HepG2 (cell line): ENCODE data around the gene C19orf38. TPM values are rescaled to one million over a fixed set of nuclear protein-coding genes. Genes with fewer than 3 reads are reported as not detected.
A peak's percentile ranks its signal among the peaks of the same experiment; 100 is the strongest.

Source experiments
- CC2D1A ChIP-seq: sonication (generic); formaldehyde crosslinking; IDR thresholded peaks from 2 replicates; pipeline ENCODE4 v1.8.1; 2023; ENCODE audit warnings: mild to moderate bottlenecking, missing genetic modification reagents
- HCFC1 ChIP-seq: fragments of 150-350 bp; IDR thresholded peaks from 2 replicates; pipeline ENCODE4 v1.6.1; 2014; ENCODE audit warnings: low read depth, low read length
- IRF2 ChIP-seq: IDR thresholded peaks from 2 replicates; pipeline ENCODE4 v1.6.1; 2018; ENCODE audit warnings: missing genetic modification reagents, missing compliant biosample characterization
- KAT8 ChIP-seq: IDR thresholded peaks from 2 replicates; pipeline ENCODE4 v1.6.1; 2016; ENCODE audit warnings: missing genetic modification reagents, missing compliant biosample characterization
- KIAA2018 ChIP-seq: sonication (generic); formaldehyde crosslinking; IDR thresholded peaks from 2 replicates; pipeline ENCODE4 v1.5.0; 2020; ENCODE audit warnings: mild to moderate bottlenecking, missing genetic modification reagents, borderline replicate concordance
- NFE2 ChIP-seq: sonication (generic); formaldehyde crosslinking; IDR thresholded peaks from 2 replicates; pipeline ENCODE4 v1.4.0; 2020; ENCODE audit warnings: missing genetic modification reagents
- NONO ChIP-seq, 2 experiments: fragments of 450-650 bp in 1 of 2; sonication (generic) in 1 of 2; formaldehyde crosslinking in 1 of 2; IDR thresholded peaks in 1 of 2; conservative IDR thresholded peaks in 1 of 2; 2 replicates each; pipeline versions ENCODE4 v1.6.1 to v1.8.0; 2017 to 2022; ENCODE audit warnings: mild to moderate bottlenecking in 1 of 2, missing genetic modification reagents in 1 of 2, moderate library complexity in 1 of 2
- ZNF20 ChIP-seq: sonication (generic); formaldehyde crosslinking; IDR thresholded peaks from 2 replicates; pipeline ENCODE4 v1.4.0; 2020; ENCODE audit warnings: mild to moderate bottlenecking, moderate library complexity, missing genetic modification reagents
- ZNF362 ChIP-seq: sonication (generic); formaldehyde crosslinking; IDR thresholded peaks from 2 replicates; pipeline ENCODE4 v1.4.0; 2020; ENCODE audit warnings: missing genetic modification reagents, mild to moderate bottlenecking, borderline replicate concordance
- ZSCAN21 ChIP-seq: sonication (generic); formaldehyde crosslinking; IDR thresholded peaks from 2 replicates; pipeline ENCODE4 v1.8.0; 2022; ENCODE audit warnings: mild to moderate bottlenecking, missing genetic modification reagents, moderate library complexity, borderline replicate concordance
- polyA plus RNA-seq, 8 experiments: library from polyadenylated mRNA; depleted of rRNA in 3 of 8; stranded (reverse) in 7 of 8; unstranded in 1 of 8; fragments of >200 nt; fragmentation: Illumina TruSeq in 4 of 8; extraction: Trizol in 4 of 8; gene quantifications; 2 replicates each; pipeline versions ENCODE4 v1.2.1 to v1.2.3, GENCODE V29; 2011 to 2016; ENCODE audit warnings: low read depth in 4 of 8, missing spikeins in 1 of 8, mixed read lengths in 1 of 8; ENCODE audit not compliant: insufficient read depth in 1 of 8
- total RNA-seq, 5 experiments: library from RNA; depleted of rRNA; stranded (reverse); fragments of >200 nt; fragmentation: Illumina TruSeq; extraction: Trizol; gene quantifications; 2 replicates each; pipeline ENCODE4 v1.2.3, GENCODE V29; 2016; ENCODE audit warnings: low read depth in 1 of 5
- TF ChIP-seq, protein P1 (sequence below): sonication (generic); formaldehyde crosslinking; IDR thresholded peaks from 2 replicates; pipeline ENCODE4 v1.5.0; 2020; ENCODE audit warnings: missing genetic modification reagents

The C19orf38 gene
- total and polyA plus RNA-seq, 2 of the 13 experiments (the other 11 are each of a cell fraction or from before 2014, with no cell fraction given), result 0.11 TPM; not detected in 1

DNA sequence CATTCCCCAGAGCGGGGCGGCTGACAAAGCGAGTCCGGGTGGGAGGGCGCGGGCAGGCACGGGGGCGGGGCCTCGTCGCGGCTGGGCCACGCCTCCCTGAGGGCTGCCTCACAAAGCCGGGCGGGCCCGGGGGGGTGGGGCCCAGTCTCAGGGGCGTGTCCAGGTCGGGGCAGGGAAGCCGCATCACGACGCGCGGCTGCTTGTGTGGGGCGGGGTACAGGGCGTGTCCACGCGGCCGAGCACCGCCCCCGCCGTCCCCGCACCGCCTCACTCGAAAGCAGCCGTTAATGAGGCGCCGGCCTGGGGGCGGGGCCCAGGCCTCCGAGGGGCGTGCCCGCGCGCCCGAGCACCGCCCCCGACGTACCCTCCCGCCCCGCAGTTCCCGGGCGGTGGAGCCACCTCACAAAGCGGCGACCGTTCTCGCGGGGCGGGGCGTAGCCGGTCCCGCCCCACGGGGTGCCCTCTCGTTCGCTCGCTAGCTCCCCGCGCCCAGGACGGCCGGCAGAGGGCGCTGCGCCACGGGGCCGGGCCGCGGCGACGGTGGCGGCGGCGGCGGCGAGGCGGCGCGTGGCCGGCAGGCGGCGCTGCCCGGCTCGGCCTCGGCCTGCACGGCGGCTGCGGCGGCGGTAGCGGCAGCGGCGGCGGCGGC is 22.9 kb downstream of the C19orf38 start, which contains the start of gene CARM1 (continued):
- TF ChIP-seq ZNF362 (CRISPR knock-in tag) (no peak), ZNF20 (CRISPR knock-in tag) (no peak), IRF2 (no peak), CC2D1A (CRISPR knock-in tag) (no peak), KIAA2018 (CRISPR knock-in tag) (no peak), ZSCAN21 (CRISPR knock-in tag) (0 out of 2 replicates have a peak, but pooled peaks have one; percentile 57), NONO (IDR thresholded peaks at IDR 0.05) (no peak), NONO (CRISPR knock-in tag; conservative IDR thresholded peaks at IDR 0.05) (no peak), NFE2 (no peak), KAT8 (0 out of 2 replicates have a peak, but pooled peaks have one; percentile 21), HCFC1 (0 out of 2 replicates have a peak, but pooled peaks have one; percentile 28)
- TF ChIP-seq, protein P1, sequence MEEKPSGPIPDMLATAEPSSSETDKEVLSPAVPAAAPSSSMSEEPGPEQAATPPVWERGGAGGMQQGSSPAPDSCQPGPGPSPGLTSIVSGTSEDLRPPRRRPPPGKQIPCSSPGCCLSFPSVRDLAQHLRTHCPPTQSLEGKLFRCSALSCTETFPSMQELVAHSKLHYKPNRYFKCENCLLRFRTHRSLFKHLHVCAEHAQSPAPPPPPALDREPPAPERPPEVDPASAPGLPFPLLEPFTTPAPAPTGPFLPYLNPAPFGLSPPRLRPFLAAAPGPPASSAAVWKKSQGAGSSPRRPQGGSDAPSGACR, result no peak
